ENCODE results near the gene PTCD1.

PTCD1 gene

GRCh38 chr7:99429756-99430155, 8.8 kb downstream of the PTCD1 start:
- Mint-ChIP-seq H3K27ac (no peak overlapping the region), H3K27me3 (ENCODE audit: low read depth, poor library complexity) (no peaks in the 10 kb centered on the region), H3K9me3 (no peaks in the 10 kb centered on the region), H3K4me1 (peaks cover 18% of the 10 kb centered on the region), H3K4me3 (no peak overlapping the region), H3K36me3 (ENCODE audit: low read depth) (peaks cover 62% of the 10 kb centered on the region)
- DNase-seq = no peak
- no peak for TF ChIP-seq CTCF (IDR thresholded peaks at IDR 0.05)

- peaks cover 55% of the 10 kb centered on the region for H3K36me3 Mint-ChIP-seq (ENCODE audit: low read depth)
- H3K27me3 Mint-ChIP-seq (ENCODE audit: low read depth, poor library complexity) = no peaks in the 10 kb centered on the region
- no peak for TF ChIP-seq CTCF (IDR thresholded peaks at IDR 0.05)
These were observed 9.5 kb downstream of the PTCD1 start for GRCh38 chr7:99428972-99429566.

DNA sequence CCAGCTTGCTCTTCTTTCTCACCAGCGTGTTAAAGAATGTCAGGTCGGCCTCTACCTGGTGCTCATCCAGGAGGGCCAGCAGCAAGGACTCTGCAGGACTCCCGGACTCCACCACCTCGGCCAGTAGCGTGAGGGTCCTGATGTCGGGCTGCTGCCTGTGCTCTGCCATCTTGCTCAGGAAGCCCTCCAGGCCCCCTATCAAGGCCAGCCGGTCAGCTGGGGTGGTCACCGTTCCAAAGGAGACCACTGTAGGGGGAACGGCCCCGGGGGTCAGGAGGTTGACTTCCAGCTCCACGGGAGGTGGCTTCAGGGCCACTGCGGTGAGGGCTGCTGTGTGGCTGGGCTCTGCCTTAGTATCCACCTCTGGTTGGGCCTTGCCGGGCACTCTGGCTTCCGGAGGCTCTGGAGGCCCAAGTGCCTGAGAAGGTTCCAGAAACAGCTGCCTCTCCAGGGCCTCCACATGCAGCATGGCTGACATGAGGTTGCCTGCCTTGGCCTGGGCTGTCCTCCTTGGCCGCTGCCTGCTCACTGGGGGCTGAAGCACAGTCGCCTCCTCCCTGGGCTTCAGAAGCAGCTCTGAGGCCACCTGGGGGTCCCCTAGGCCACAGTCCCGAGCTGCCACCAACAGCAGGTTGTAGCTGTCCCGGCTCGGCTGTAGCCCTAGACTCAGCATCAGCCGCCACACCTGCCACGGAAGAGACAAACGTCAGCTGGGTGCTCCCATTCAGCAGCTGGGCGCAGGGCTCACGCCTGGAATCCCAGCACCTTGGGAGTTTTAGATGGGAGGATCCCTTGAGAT, 13.5 kb downstream of the PTCD1 start:
- no peak for TF ChIP-seq CTCF (IDR thresholded peaks at IDR 0.05)
- no peak for DNase-seq
- Mint-ChIP-seq H3K27me3 (ENCODE audit: low read depth, poor library complexity) (no peaks in the 10 kb centered on the region), H3K4me1 (no peaks in the 10 kb centered on the region), H3K9me3 (no peaks in the 10 kb centered on the region), H3K27ac (no peak overlapping the region), H3K4me3 (no peak overlapping the region), H3K36me3 (ENCODE audit: low read depth) (peaks cover 43% of the 10 kb centered on the region)

More at GRCh38 chr7:99428972-99429566, 9.5 kb downstream of the PTCD1 start:
- DNase-seq = no peak
- H3K4me3 Mint-ChIP-seq = no peak overlapping the region
- H3K9me3 Mint-ChIP-seq = no peaks in the 10 kb centered on the region
- no peak overlapping the region for H3K27ac Mint-ChIP-seq
- peaks cover 18% of the 10 kb centered on the region for H3K4me1 Mint-ChIP-seq

GRCh38 chr7:99422625-99423024, 16.0 kb downstream of the PTCD1 start:
- no peaks in the 10 kb centered on the region for H3K4me1 Mint-ChIP-seq
- peaks cover 31% of the 10 kb centered on the region for H3K36me3 Mint-ChIP-seq (ENCODE audit: low read depth)
- H3K27ac Mint-ChIP-seq = no peak overlapping the region
- no peak overlapping the region for H3K4me3 Mint-ChIP-seq
- DNase-seq = no peak
- no peaks in the 10 kb centered on the region for H3K27me3 Mint-ChIP-seq (ENCODE audit: low read depth, poor library complexity)
- no peak for TF ChIP-seq CTCF (IDR thresholded peaks at IDR 0.05)
- no peaks in the 10 kb centered on the region for H3K9me3 Mint-ChIP-seq

- H3K9me3 Mint-ChIP-seq = no peaks in the 10 kb centered on the region
- H3K36me3 Mint-ChIP-seq (ENCODE audit: low read depth) = peaks cover 35% of the 10 kb centered on the region
These were observed 16.4 kb downstream of the PTCD1 start for GRCh38 chr7:99422186-99422585.

More at GRCh38 chr7:99422186-99422585, 16.4 kb downstream of the PTCD1 start:
- Mint-ChIP-seq H3K4me1 (no peaks in the 10 kb centered on the region), H3K27ac (peak overlapping the region; percentile 94), H3K4me3 (no peak overlapping the region), H3K27me3 (ENCODE audit: low read depth, poor library complexity) (no peaks in the 10 kb centered on the region)
- DNase-seq = no peak
- no peak for TF ChIP-seq CTCF (IDR thresholded peaks at IDR 0.05)
